SU-DHL-6 (cell line): ENCODE data around the gene TCEA3.

Source experiments
- H2AFZ ChIP-seq: fragments of 200-600 bp; sonication (generic); 2 replicates; pipeline ENCODE4 v1.6.1; 2014; ENCODE audit warnings: low read depth, mild to moderate bottlenecking, moderate library complexity, mixed read lengths, antibody characterized with exemption, low read length; ENCODE audit not compliant: severe bottlenecking
- H3F3A ChIP-seq: fragments of 200-600 bp; shearing (Covaris generic); 2 replicates; pipeline ENCODE4 v1.6.0; 2016; ENCODE audit warnings: antibody characterized with exemption, mild to moderate bottlenecking; ENCODE audit not compliant: insufficient read depth
- H3K27ac ChIP-seq: fragments of 200-600 bp; sonication (generic); 2 replicates; pipeline ENCODE4 v1.5.1; 2016; ENCODE audit warnings: low read depth, mild to moderate bottlenecking, low read length, moderate library complexity, mixed read lengths
- H3K27me3 ChIP-seq: fragments of 200-600 bp; sonication (generic), shearing (Covaris generic); 2 replicates; pipeline ENCODE4 v1.6.0; 2014; ENCODE audit warnings: mild to moderate bottlenecking, low read length
- H3K36me3 ChIP-seq: fragments of 200-600 bp; sonication (generic); 2 replicates; pipeline ENCODE4 v1.6.1; 2014; ENCODE audit warnings: mild to moderate bottlenecking, low read length, mixed read lengths
- H3K4me2 ChIP-seq: fragments of 300-600, 200-600 bp; shearing (Covaris generic), sonication (generic); 2 replicates; pipeline ENCODE4 v1.6.0; 2014; ENCODE audit warnings: low read length, low read depth, mild to moderate bottlenecking; ENCODE audit not compliant: poor library complexity, severe bottlenecking
- H3K4me3 ChIP-seq: fragments of 200-600 bp; sonication (generic); 2 replicates; pipeline ENCODE4 v1.5.1; 2014; ENCODE audit warnings: antibody characterized with exemption, low read length, mild to moderate bottlenecking, mixed read lengths; ENCODE audit not compliant: insufficient read depth, poor library complexity, severe bottlenecking
- H3K79me2 ChIP-seq: fragments of 200-600 bp; sonication (generic); 2 replicates; pipeline ENCODE4 v1.6.1; 2014; ENCODE audit warnings: mild to moderate bottlenecking, low read length, moderate library complexity; ENCODE audit not compliant: insufficient read depth
- H3K9ac ChIP-seq: fragments of 200-600 bp; sonication (generic); 2 replicates; pipeline ENCODE4 v1.7.0; 2014; ENCODE audit warnings: mild to moderate bottlenecking, low read length
- H3K9me2 ChIP-seq: fragments of 200-600 bp; sonication (generic); replicated peaks from 2 replicates; pipeline ENCODE4 v1.6.1; 2014; ENCODE audit warnings: low read length; ENCODE audit not compliant: insufficient read depth
- H3K9me3 ChIP-seq: fragments of 200-600 bp; sonication (generic); 2 replicates; pipeline ENCODE4 v1.6.1; 2014; ENCODE audit warnings: low read length, mixed read lengths; ENCODE audit not compliant: insufficient read depth
- H4K20me1 ChIP-seq: fragments of 200-600 bp; sonication (generic); 2 replicates; pipeline ENCODE4 v1.6.1; 2014; ENCODE audit warnings: low read depth, mild to moderate bottlenecking, antibody characterized with exemption, low read length, moderate library complexity, mixed read lengths
- EZH2phosphoT487 ChIP-seq: fragments of 200-600 bp; sonication (generic), shearing (Covaris generic); conservative IDR thresholded peaks from 2 replicates; pipeline ENCODE4 v1.6.1; 2018; ENCODE audit warnings: mild to moderate bottlenecking, antibody characterized with exemption, low read length, moderate library complexity, mixed read lengths
- TF ChIP-seq, protein P1 (sequence below): fragments of 200-600 bp; sonication (generic); IDR thresholded peaks from one replicate; pipeline ENCODE4 v1.5.1; 2017; ENCODE audit warnings: antibody characterized with exemption, mild to moderate bottlenecking, low read length, moderate library complexity; ENCODE audit not compliant: insufficient read depth, poor library complexity, severe bottlenecking

The TCEA3 gene

DNA sequence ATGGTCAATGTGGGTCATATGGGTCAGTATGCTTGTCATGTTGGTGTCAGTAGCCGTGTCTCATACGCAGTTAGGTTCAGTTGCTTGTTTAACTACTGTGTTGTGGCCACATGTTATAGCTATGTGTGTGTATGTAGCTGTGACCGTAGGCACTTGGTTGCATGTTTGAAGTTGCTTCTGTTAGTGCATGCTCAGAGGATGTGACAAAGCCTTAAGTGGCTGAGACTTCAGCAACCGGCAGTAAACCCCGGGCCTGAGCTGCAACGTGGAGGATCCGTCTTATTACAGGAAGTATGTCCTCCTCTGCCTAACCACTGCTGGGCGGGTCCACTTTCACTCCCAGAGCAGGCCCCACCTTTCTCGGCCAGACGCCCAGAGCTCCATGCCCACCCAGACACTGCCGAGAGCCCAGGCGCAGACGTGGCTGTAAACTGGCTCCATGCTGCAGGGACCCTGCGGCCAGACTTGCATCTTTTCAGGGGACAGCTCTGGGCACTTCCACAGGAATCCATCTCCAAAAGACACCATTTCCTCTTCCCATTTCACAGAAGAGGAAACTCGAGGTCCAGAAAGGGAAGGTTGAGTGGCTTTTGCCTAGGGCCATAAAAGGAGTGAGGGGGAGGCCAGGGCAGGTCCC is 2.2 kb downstream of the TCEA3 start:
- H3K4me2 ChIP-seq = no peak overlapping the region
- H4K20me1 ChIP-seq = no peaks in the 10 kb centered on the region
- TF ChIP-seq, protein P1, sequence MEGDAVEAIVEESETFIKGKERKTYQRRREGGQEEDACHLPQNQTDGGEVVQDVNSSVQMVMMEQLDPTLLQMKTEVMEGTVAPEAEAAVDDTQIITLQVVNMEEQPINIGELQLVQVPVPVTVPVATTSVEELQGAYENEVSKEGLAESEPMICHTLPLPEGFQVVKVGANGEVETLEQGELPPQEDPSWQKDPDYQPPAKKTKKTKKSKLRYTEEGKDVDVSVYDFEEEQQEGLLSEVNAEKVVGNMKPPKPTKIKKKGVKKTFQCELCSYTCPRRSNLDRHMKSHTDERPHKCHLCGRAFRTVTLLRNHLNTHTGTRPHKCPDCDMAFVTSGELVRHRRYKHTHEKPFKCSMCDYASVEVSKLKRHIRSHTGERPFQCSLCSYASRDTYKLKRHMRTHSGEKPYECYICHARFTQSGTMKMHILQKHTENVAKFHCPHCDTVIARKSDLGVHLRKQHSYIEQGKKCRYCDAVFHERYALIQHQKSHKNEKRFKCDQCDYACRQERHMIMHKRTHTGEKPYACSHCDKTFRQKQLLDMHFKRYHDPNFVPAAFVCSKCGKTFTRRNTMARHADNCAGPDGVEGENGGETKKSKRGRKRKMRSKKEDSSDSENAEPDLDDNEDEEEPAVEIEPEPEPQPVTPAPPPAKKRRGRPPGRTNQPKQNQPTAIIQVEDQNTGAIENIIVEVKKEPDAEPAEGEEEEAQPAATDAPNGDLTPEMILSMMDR = no peak
- TF ChIP-seq EZH2phosphoT487 = no peak
- H3K9ac ChIP-seq = no peak overlapping the region
- H3K4me3 ChIP-seq = no peak overlapping the region
- H3K9me3 ChIP-seq = no peaks in the 10 kb centered on the region
- H3K27ac ChIP-seq = no peak overlapping the region
- H3K9me2 ChIP-seq = no peaks in the 10 kb centered on the region
- H3K36me3 ChIP-seq = no peaks in the 10 kb centered on the region
- no peaks in the 10 kb centered on the region for H3K27me3 ChIP-seq
- H3K79me2 ChIP-seq = no peaks in the 10 kb centered on the region
- H2AFZ ChIP-seq = no peak overlapping the region
- no peaks in the 10 kb centered on the region for H3F3A ChIP-seq

DNA sequence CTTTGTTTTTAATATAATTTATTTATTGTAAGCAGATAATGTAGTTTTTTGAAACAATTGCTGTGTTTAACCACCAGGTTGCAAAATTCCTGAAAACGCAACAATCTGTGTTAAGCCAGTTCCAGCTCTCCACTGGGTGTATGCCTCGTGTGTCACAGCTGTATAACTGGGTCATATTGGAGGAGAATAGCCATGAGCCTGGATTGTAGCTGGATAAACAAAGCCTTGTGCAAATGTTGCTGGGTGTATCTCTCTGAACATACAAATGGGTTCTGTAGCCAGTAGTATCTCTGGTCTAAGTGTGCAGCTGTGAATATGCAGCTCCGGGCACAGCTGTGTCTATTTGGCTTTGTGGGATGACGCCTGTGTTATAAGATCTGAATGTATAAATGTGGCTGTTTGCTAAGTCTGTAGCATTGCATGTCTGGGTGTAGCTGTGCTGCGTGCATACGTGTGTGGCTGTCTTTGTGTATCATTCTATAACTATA is 2.8 kb downstream of the TCEA3 start:
- Histone ChIP-seq H2AFZ (no peak overlapping the region), H3K4me3 (no peak overlapping the region), H4K20me1 (no peaks in the 10 kb centered on the region), H3K27me3 (no peaks in the 10 kb centered on the region), H3F3A (no peaks in the 10 kb centered on the region), H3K79me2 (no peaks in the 10 kb centered on the region), H3K4me2 (no peak overlapping the region), H3K27ac (no peak overlapping the region), H3K36me3 (no peaks in the 10 kb centered on the region), H3K9ac (no peak overlapping the region), H3K9me3 (no peaks in the 10 kb centered on the region), H3K9me2 (no peaks in the 10 kb centered on the region)
- no peak for TF ChIP-seq EZH2phosphoT487
- TF ChIP-seq, protein P1 = no peak

DNA sequence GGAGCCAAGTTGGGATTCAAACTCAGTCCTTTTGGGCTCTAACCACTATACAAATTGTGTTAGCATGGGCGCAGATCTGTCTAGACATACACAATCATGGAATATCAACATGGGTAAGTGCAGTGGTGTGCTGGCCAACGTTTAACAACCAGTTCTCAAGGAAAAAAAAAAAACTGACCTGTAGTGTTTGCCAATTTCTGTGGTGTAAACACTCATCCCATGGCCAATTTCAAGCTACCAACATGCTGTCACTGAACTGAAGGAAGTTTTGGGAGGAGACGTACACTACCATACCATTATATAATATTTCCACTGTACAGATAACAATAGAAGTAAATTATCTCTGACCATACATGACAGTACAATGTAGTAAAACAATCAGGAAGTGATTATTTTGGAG is 3.2 kb downstream of the TCEA3 start:
- H3K9ac ChIP-seq = no peak overlapping the region
- H2AFZ ChIP-seq = no peak overlapping the region
- H3F3A ChIP-seq = no peaks in the 10 kb centered on the region
- H3K9me2 ChIP-seq = no peaks in the 10 kb centered on the region
- no peaks in the 10 kb centered on the region for H4K20me1 ChIP-seq
- no peak overlapping the region for H3K4me3 ChIP-seq
- no peak overlapping the region for H3K27ac ChIP-seq
- no peaks in the 10 kb centered on the region for H3K36me3 ChIP-seq
- TF ChIP-seq, protein P1 = no peak
- no peak for TF ChIP-seq EZH2phosphoT487
- no peak overlapping the region for H3K4me2 ChIP-seq
- H3K79me2 ChIP-seq = no peaks in the 10 kb centered on the region
- no peaks in the 10 kb centered on the region for H3K9me3 ChIP-seq
- H3K27me3 ChIP-seq = no peaks in the 10 kb centered on the region
